Breast epithelium (tissue), 4 donors: ENCODE data around the gene SELE. TPM values are rescaled to one million over a fixed set of nuclear protein-coding genes. Genes with fewer than 3 reads are reported as not detected.

Experiments used
- DNase-seq, 2 donors: peaks; one replicate each; pipeline ENCODE4 v3.0.0-alpha.2; 2019; ENCODE audit warnings: low spot score in 2 of 2
- H3K27ac ChIP-seq, 2 donors: fragments of 200-600 bp; sonication (generic) in 1 of 2; one replicate each; pipeline ENCODE4 v1.5.1; 2016 to 2019; ENCODE audit warnings: mild to moderate bottlenecking in 1 of 2
- H3K27me3 ChIP-seq, 2 donors: fragments of 200-600 bp; sonication (generic) in 1 of 2; one replicate each; pipeline versions ENCODE4 v1.5.1 to v1.6.0; 2017 to 2019; ENCODE audit warnings: control low read depth in 1 of 2, mild to moderate bottlenecking in 1 of 2
- H3K36me3 ChIP-seq: fragments of 200-600 bp; one replicate; pipeline ENCODE4 v1.5.1; 2019
- H3K4me1 ChIP-seq, 2 donors: fragments of 200-600 bp; sonication (generic); one replicate each; pipeline ENCODE4 v1.5.1; 2016 to 2019; ENCODE audit warnings: control low read depth in 1 of 2
- H3K4me3 ChIP-seq, 3 donors: fragments of 200-600 bp; sonication (generic); 1 replicate in 2 of 3; 2 replicates in 1 of 3; pipeline ENCODE4 v1.5.1; 2016 to 2019; ENCODE audit warnings: mild to moderate bottlenecking in 3 of 3, moderate library complexity in 2 of 3
- H3K9me3 ChIP-seq, 2 donors: fragments of 200-600 bp; sonication (generic) in 1 of 2; one replicate each; pipeline ENCODE4 v1.5.1; 2016 to 2019; ENCODE audit warnings: control low read depth in 1 of 2
- CTCF ChIP-seq, 3 donors: fragments of 450-650 bp; IDR thresholded peaks; one replicate each; pipeline ENCODE4 v1.5.1; 2016 to 2017; ENCODE audit warnings: antibody characterized with exemption in 3 of 3, mild to moderate bottlenecking in 3 of 3, moderate library complexity in 3 of 3
- POLR2A ChIP-seq: fragments of 450-650 bp; IDR thresholded peaks from one replicate; pipeline ENCODE4 v1.6.1; 2016; ENCODE audit warnings: antibody characterized with exemption, mild to moderate bottlenecking, moderate library complexity
- POLR2AphosphoS5 ChIP-seq, 3 donors: sonication (generic); formaldehyde crosslinking; IDR thresholded peaks; one replicate each; pipeline ENCODE4 v1.6.1; 2017; ENCODE audit warnings: antibody characterized with exemption in 3 of 3
- intact Hi-C: fragments of 100-400 bp; cut with DNase I; formaldehyde crosslinking; loops from one replicate; pipeline ENCODE4 v1.15.1; 2023; ENCODE audit warnings: low total_unique reads
- total RNA-seq, 3 donors: library from RNA; depleted of rRNA; stranded (reverse); fragments of >200 nt; gene quantifications; one replicate each; pipeline ENCODE4 v1.1.0, GENCODE V29; 2016

Gene SELE
- total RNA-seq: 1 to 10 TPM in 2 of 3 donors, under 1 TPM in 1; 0.66 to 5.0 (median 1.4) TPM

DNA sequence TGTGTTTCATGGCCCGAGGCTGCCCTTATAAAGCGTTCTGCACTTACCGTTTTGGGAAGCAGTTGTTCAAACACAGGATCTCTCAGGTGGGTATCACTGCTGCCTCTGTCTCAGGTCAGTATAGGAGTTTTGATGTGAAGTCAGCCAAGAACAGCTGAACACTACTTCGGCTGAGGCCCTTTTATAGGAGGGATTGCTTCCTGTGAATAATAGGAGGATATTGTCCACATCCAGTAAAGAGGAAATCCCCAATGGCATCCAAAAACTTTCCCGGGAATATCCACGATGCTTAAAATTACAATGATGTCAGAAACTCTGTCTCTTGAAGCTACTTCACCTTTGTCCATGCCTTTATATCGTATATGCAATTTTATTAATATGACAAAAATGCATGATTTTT lies at the start of gene SELE:
Gene SELE (minus strand): TSS at position 156 of the 400 bp plus-strand sequence. CDS start 467 bp downstream, outside the sequence.
- DNase-seq: no peak
- H3K9me3 ChIP-seq: no peaks in the 10 kb centered on the region
- no peaks in the 10 kb centered on the region for H3K36me3 ChIP-seq
- no peak within 1 kb of the TSS for H3K4me3 ChIP-seq
- H3K4me1 ChIP-seq: no peaks in the 10 kb centered on the region
- no peaks in the 10 kb centered on the region for H3K27me3 ChIP-seq
- H3K27ac ChIP-seq: no peak within 1 kb of the TSS
- intact Hi-C loops: no loop called here
- TF ChIP-seq POLR2A (no peak), CTCF (IDR thresholded peaks at IDR 0.05) (no peak), POLR2AphosphoS5 (IDR thresholded peaks at IDR 0.05) (no peak)

DNA sequence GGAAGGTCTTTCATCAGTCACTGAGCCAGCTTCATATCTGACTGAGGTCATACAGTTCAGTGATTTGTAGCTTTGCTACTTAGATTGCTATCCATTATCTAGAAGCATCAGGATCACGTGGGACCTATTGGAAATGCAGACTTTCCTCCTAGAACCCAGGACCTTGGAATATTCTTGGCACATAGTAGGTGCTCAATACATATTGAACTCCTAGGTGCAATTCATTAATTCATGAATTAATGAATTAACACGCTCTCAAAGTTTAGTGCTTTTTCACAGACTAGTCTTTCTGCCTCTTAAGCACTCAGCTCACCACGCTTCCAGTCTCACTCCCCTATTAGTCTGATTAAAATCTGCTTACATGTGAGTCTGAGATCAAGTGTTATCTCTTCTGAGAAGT lies 48.7 kb upstream of the SELE start:
- no peak overlapping the region for H3K4me3 ChIP-seq
- H3K4me1 ChIP-seq: no peaks in the 10 kb centered on the region
- DNase-seq: no peak
- no peaks in the 10 kb centered on the region for H3K36me3 ChIP-seq
- intact Hi-C loops: no loop called here
- H3K27me3 ChIP-seq: no peaks in the 10 kb centered on the region
- H3K27ac ChIP-seq: no peak overlapping the region
- TF ChIP-seq CTCF (IDR thresholded peaks at IDR 0.05) (no peak), POLR2A (no peak)
- H3K9me3 ChIP-seq: no peaks in the 10 kb centered on the region

- no peaks in the 10 kb centered on the region for H3K27me3 ChIP-seq
- no peaks in the 10 kb centered on the region for H3K4me1 ChIP-seq
- TF ChIP-seq POLR2A: no peak
- TF ChIP-seq CTCF (IDR thresholded peaks at IDR 0.05): no peak
- no peak for TF ChIP-seq POLR2AphosphoS5 (IDR thresholded peaks at IDR 0.05)
- no peak overlapping the region for H3K4me3 ChIP-seq
- intact Hi-C loops: no loop called here
- no peak for DNase-seq
- peak overlapping the region in 1 of 2 donors; percentile 28 for H3K27ac ChIP-seq
- H3K9me3 ChIP-seq: no peaks in the 10 kb centered on the region
- H3K36me3 ChIP-seq: no peaks in the 10 kb centered on the region
These were observed 46.1 kb upstream of the SELE start for GRCh38 chr1:169779970-169780369.

GRCh38 chr1:169779150-169779549 lies 45.3 kb upstream of the SELE start:
- DNase-seq: no peak
- H3K9me3 ChIP-seq: no peaks in the 10 kb centered on the region

GRCh38 chr1:169776440-169776839 lies 42.6 kb upstream of the SELE start:
- H3K27ac ChIP-seq: no peak overlapping the region
- H3K27me3 ChIP-seq: no peaks in the 10 kb centered on the region
- no peaks in the 10 kb centered on the region for H3K9me3 ChIP-seq
- no peaks in the 10 kb centered on the region for H3K36me3 ChIP-seq
- H3K4me1 ChIP-seq: no peaks in the 10 kb centered on the region
- intact Hi-C loops: no loop called here
- no peak for DNase-seq
- TF ChIP-seq POLR2A (no peak), CTCF (IDR thresholded peaks at IDR 0.05) (no peak), POLR2AphosphoS5 (IDR thresholded peaks at IDR 0.05) (no peak)
- H3K4me3 ChIP-seq: no peak overlapping the region

More at GRCh38 chr1:169779150-169779549, 45.3 kb upstream of the SELE start:
- intact Hi-C loops: no loop called here
- TF ChIP-seq POLR2AphosphoS5 (IDR thresholded peaks at IDR 0.05) (no peak), POLR2A (no peak), CTCF (IDR thresholded peaks at IDR 0.05) (no peak)
- no peak overlapping the region for H3K27ac ChIP-seq
- no peaks in the 10 kb centered on the region for H3K4me1 ChIP-seq
- no peaks in the 10 kb centered on the region for H3K36me3 ChIP-seq
- H3K4me3 ChIP-seq: no peak overlapping the region
- H3K27me3 ChIP-seq: no peaks in the 10 kb centered on the region
